Immature natural killer cell (primary cell): ENCODE results near the gene RAB43. TPM values are rescaled to one million over a fixed set of nuclear protein-coding genes. Genes with fewer than 3 reads are reported as not detected.

Source experiments
- DNase-seq, 3 donors: peaks; one replicate each; pipeline ENCODE4 v3.0.0; 2022; ENCODE audit warnings: mixed read lengths in 1 of 3
- H3K27ac Mint-ChIP-seq, 6 donors: one replicate each; pipeline ENCODE4 v1.8.0; 2020; ENCODE audit warnings: mixed read lengths in 6 of 6, mild to moderate bottlenecking in 5 of 6, inconsistent platforms in 4 of 6, moderate library complexity in 3 of 6
- H3K27me3 Mint-ChIP-seq, 3 donors: one replicate each; pipeline ENCODE4 v1.8.0; 2020 to 2021; ENCODE audit warnings: low read depth in 3 of 3, mild to moderate bottlenecking in 3 of 3, mixed read lengths in 3 of 3, moderate library complexity in 3 of 3, inconsistent platforms in 1 of 3
- H3K36me3 Mint-ChIP-seq, 3 donors: one replicate each; pipeline ENCODE4 v1.8.0; 2020; ENCODE audit warnings: mixed read lengths in 3 of 3, inconsistent platforms in 2 of 3, mild to moderate bottlenecking in 2 of 3
- H3K4me1 Mint-ChIP-seq, 2 donors: one replicate each; pipeline ENCODE4 v1.8.0; 2020; ENCODE audit warnings: inconsistent platforms in 2 of 2, mild to moderate bottlenecking in 2 of 2, mixed read lengths in 2 of 2, moderate library complexity in 1 of 2
- H3K4me3 Mint-ChIP-seq, 5 donors: one replicate each; pipeline ENCODE4 v1.8.0; 2020; ENCODE audit warnings: mild to moderate bottlenecking in 5 of 5, mixed read lengths in 5 of 5, inconsistent platforms in 3 of 5, moderate library complexity in 3 of 5
- H3K9me3 Mint-ChIP-seq, 6 donors: one replicate each; pipeline ENCODE4 v1.8.0; 2020; ENCODE audit warnings: mild to moderate bottlenecking in 6 of 6, mixed read lengths in 6 of 6, inconsistent platforms in 4 of 6, moderate library complexity in 3 of 6
- polyA plus RNA-seq, 3 donors: library from polyadenylated mRNA; unstranded; fragments of 300-500 nt; fragmentation: Illumina TruSeq; gene quantifications; one replicate each; pipeline ENCODE4 v1.2.3, GENCODE V29; 2021

RAB43 gene
- polyA plus RNA-seq, 3 donors from 2014 or later = 8.1 to 20.1 (median 12.5) TPM

- H3K4me3 Mint-ChIP-seq = peak overlapping the region; percentile 10 to 57 (median 12)
- peak overlapping the region; percentile 52 to 87 (median 74) for H3K27ac Mint-ChIP-seq
- DNase-seq = peak; percentile 25 to 29 (median 28)
- peaks cover 13 to 47% (median 30%) of the 10 kb centered on the region in 3 donors for H3K36me3 Mint-ChIP-seq
- peaks cover 1 to 2% (median 2%) of the 10 kb centered on the region in 3 donors for H3K27me3 Mint-ChIP-seq
- peaks cover 25 to 27% of the 10 kb centered on the region in 2 donors for H3K4me1 Mint-ChIP-seq
- H3K9me3 Mint-ChIP-seq = no peaks in the 10 kb centered on the region
Observed at GRCh38 chr3:129132097-129132866, 10.7 kb upstream of the RAB43 start.

GRCh38 chr3:129131465-129132088 is 10.0 kb upstream of the RAB43 start:
- Mint-ChIP-seq H3K36me3 (peaks cover 13 to 45% (median 28%) of the 10 kb centered on the region in 3 donors), H3K9me3 (no peaks in the 10 kb centered on the region), H3K27ac (peak overlapping the region; percentile 47 to 87 (median 74)), H3K27me3 (peaks cover 1 to 2% (median 2%) of the 10 kb centered on the region in 3 donors), H3K4me3 (peak overlapping the region in 3 of 5 donors; percentile 10 to 57 (median 19)), H3K4me1 (peaks cover 27 to 34% of the 10 kb centered on the region in 2 donors)
- no peak for DNase-seq

GRCh38 chr3:129130291-129130813 is 8.7 kb upstream of the RAB43 start:
- peaks cover 13 to 45% (median 28%) of the 10 kb centered on the region in 3 donors for H3K36me3 Mint-ChIP-seq
- H3K27me3 Mint-ChIP-seq = peaks cover 1 to 2% (median 2%) of the 10 kb centered on the region in 3 donors
- H3K4me1 Mint-ChIP-seq = peaks cover 27 to 34% of the 10 kb centered on the region in 2 donors
- H3K4me3 Mint-ChIP-seq = no peak overlapping the region
- H3K27ac Mint-ChIP-seq = peak overlapping the region in 3 of 6 donors; percentile 40 to 80 (median 77)
- DNase-seq = no peak
- no peaks in the 10 kb centered on the region for H3K9me3 Mint-ChIP-seq

- peaks cover 1 to 2% (median 1%) of the 10 kb centered on the region in 3 donors for H3K27me3 Mint-ChIP-seq
- H3K4me3 Mint-ChIP-seq = no peak overlapping the region
Observed at GRCh38 chr3:129128357-129129155, 7.0 kb upstream of the RAB43 start.

GRCh38 chr3:129126726-129127280 is 5.2 kb upstream of the RAB43 start:
- DNase-seq = no peak
- Mint-ChIP-seq H3K4me1 (peaks cover 28 to 30% of the 10 kb centered on the region in 2 donors), H3K27ac (peak overlapping the region in 3 of 6 donors; percentile 40 to 68 (median 48)), H3K36me3 (peaks cover 3 to 19% (median 12%) of the 10 kb centered on the region in 3 donors), H3K4me3 (no peak overlapping the region), H3K27me3 (peaks cover 3 to 6% (median 3%) of the 10 kb centered on the region in 3 donors), H3K9me3 (no peaks in the 10 kb centered on the region)

More at GRCh38 chr3:129128357-129129155, 7.0 kb upstream of the RAB43 start:
- Mint-ChIP-seq H3K36me3 (peaks cover 3 to 32% (median 18%) of the 10 kb centered on the region in 3 donors), H3K4me1 (peaks cover 27 to 32% of the 10 kb centered on the region in 2 donors), H3K27ac (no peak overlapping the region), H3K9me3 (no peaks in the 10 kb centered on the region)
- DNase-seq = no peak

- H3K9me3 Mint-ChIP-seq = peaks cover 0 to 2% (median 0%) of the 10 kb centered on the region in 6 donors
- peak overlapping the region in 4 of 5 donors; percentile 67 to 88 (median 82) for H3K4me3 Mint-ChIP-seq
- H3K27ac Mint-ChIP-seq = peak overlapping the region; percentile 58 to 93 (median 87)
- peaks cover 41 to 43% of the 10 kb centered on the region in 2 donors for H3K4me1 Mint-ChIP-seq
- peaks cover 7 to 18% (median 7%) of the 10 kb centered on the region in 3 donors for H3K27me3 Mint-ChIP-seq
- H3K36me3 Mint-ChIP-seq = peaks cover 0 to 5% (median 0%) of the 10 kb centered on the region in 3 donors
- peak in 2 of 3 donors; percentile 10 for DNase-seq
Observed at GRCh38 chr3:129123314-129124060, 1.9 kb upstream of the RAB43 start.

- Mint-ChIP-seq H3K4me3 (peak overlapping the region; percentile 67 to 88 (median 80)), H3K27me3 (peaks cover 5 to 18% (median 7%) of the 10 kb centered on the region in 3 donors), H3K4me1 (peaks cover 50 to 52% of the 10 kb centered on the region in 2 donors), H3K36me3 (peaks cover 0 to 5% (median 0%) of the 10 kb centered on the region in 3 donors), H3K27ac (peak overlapping the region; percentile 58 to 93 (median 87)), H3K9me3 (peaks cover 0 to 2% (median 0%) of the 10 kb centered on the region in 6 donors)
- peak in 2 of 3 donors; percentile 7 to 12 for DNase-seq
Observed at GRCh38 chr3:129122412-129123011, 908 bp upstream of the RAB43 start.

- H3K4me3 Mint-ChIP-seq = peak overlapping the region; percentile 88 to 95 (median 93)
- H3K9me3 Mint-ChIP-seq = peaks cover 0 to 2% (median 0%) of the 10 kb centered on the region in 6 donors
- peak overlapping the region; percentile 89 to 98 (median 94) for H3K27ac Mint-ChIP-seq
- peaks cover 0 to 5% (median 0%) of the 10 kb centered on the region in 3 donors for H3K36me3 Mint-ChIP-seq
- H3K27me3 Mint-ChIP-seq = peaks cover 5 to 18% (median 7%) of the 10 kb centered on the region in 3 donors
- DNase-seq = peak in 1 of 3 donors; percentile 56
- H3K4me1 Mint-ChIP-seq = peaks cover 59% of the 10 kb centered on the region in 2 donors
Observed at GRCh38 chr3:129121016-129121791, 400 bp downstream of the RAB43 start.

GRCh38 chr3:129120254-129121004 is 1.2 kb downstream of the RAB43 start:
- peak overlapping the region; percentile 88 to 98 (median 94) for H3K27ac Mint-ChIP-seq
- H3K4me3 Mint-ChIP-seq = peak overlapping the region; percentile 88 to 95 (median 93)
- peak; percentile 94 to 96 (median 94) for DNase-seq
- H3K9me3 Mint-ChIP-seq = peaks cover 0 to 2% (median 0%) of the 10 kb centered on the region in 6 donors
- H3K4me1 Mint-ChIP-seq = peaks cover 64 to 65% of the 10 kb centered on the region in 2 donors
- peaks cover 0 to 5% (median 0%) of the 10 kb centered on the region in 3 donors for H3K36me3 Mint-ChIP-seq
- peaks cover 5 to 18% (median 7%) of the 10 kb centered on the region in 3 donors for H3K27me3 Mint-ChIP-seq

- Mint-ChIP-seq H3K4me3 (peak overlapping the region; percentile 88 to 95 (median 93)), H3K9me3 (peaks cover 0 to 2% (median 0%) of the 10 kb centered on the region in 6 donors), H3K4me1 (peaks cover 67 to 71% of the 10 kb centered on the region in 2 donors), H3K27ac (peak overlapping the region; percentile 88 to 98 (median 94)), H3K36me3 (peaks cover 0 to 9% (median 0%) of the 10 kb centered on the region in 3 donors), H3K27me3 (peaks cover 5 to 18% (median 7%) of the 10 kb centered on the region in 3 donors)
- peak; percentile 25 to 40 (median 37) for DNase-seq
Observed at GRCh38 chr3:129119365-129120100, 2.1 kb downstream of the RAB43 start.
